LNCaP clone FGC (cell line): ENCODE measurements around the gene HOTAIR.
A peak's percentile ranks its signal among the peaks of the same experiment; 100 is the strongest.

Experiments used
- DNase-seq: peaks from one replicate; pipeline ENCODE4 v3.0.0-alpha.2; 2011; ENCODE audit warnings: low read depth
- H3K4me3 ChIP-seq: 2 replicates; pipeline ENCODE4 v1.5.1; 2011; ENCODE audit warnings: mild to moderate bottlenecking, low read depth, low read length, control low read depth
- CTCF ChIP-seq: IDR thresholded peaks from 2 replicates; pipeline ENCODE4 v1.5.1; 2012; ENCODE audit warnings: mild to moderate bottlenecking; ENCODE audit not compliant: control insufficient read depth, insufficient read depth; ENCODE audit errors: extremely low read depth

The HOTAIR gene

DNA sequence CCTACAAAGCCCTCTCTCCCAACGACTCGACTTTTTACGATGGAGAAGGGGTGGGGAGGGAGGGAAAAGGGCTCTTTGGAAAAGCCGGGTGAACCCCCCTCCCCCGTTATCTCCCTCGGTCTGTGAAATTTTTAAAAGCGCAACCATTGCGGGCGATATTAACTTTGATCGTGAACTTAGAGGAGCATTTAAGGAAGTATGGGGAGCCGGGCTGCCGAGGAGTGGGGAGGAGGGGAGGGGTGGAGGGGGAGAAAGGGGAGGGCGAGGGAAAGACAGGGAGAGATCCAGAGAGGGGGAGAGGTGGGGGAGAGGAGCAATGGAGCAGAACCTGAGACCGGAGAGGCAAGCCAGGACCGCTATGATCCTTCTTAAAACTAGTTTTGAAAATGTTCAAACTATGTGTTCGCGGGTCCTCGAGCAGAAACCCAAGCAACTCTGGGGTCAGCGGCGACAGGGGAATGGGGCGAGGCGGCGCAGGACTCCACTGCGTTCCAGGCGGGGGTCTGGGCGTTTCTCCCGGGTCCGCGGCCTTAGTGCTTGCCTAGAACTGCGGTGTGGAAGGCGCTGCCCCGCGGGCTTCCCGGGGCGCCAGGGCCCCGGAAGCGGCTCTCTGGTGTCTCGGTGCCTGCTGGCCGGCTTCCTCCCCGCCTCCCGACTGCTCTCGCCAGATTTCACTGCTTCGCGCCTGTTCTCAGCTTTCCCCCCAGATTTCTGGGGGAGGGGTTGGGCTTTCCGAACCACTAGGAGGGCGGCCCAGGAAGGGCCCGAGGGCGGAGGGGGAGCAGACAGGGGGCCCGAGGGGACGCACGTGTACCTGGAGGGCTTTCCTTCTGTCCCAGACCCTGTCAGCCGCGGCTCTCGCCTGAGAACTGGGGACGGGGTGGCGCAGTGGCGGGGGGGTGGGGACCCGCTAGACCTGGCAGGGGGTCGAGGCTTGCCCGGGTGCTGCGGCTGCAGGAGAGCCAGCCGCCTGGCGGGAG, at the start of gene HOTAIR:
HOTAIR (minus strand) TSS at position 871 of the 980 bp plus-strand sequence.
- no peak within 1 kb of the TSS for H3K4me3 ChIP-seq
- no peak for TF ChIP-seq CTCF
- DNase-seq, result no peak

DNA sequence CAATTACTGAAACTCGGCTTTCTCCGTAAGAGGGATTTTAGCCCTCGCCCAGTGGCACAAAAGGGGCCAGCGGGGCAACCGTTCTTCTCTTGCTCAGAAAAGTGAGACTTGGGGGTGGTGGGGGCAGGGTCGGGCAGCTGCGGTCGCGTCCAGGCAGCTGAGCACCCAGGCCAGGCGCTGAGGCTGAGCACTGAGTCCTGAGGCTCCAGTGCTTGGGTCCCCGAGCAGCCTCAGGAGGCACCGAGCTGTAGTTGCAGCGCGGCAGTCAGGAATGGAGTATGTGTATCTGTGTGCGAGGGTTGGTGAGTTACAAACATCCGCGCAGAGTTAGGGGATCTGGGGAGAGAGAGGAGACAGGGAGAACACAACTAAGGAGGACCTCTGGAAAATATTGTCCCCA, 49.4 kb upstream of the HOTAIR start:
- no peak for TF ChIP-seq CTCF
- H3K4me3 ChIP-seq, result no peak overlapping the region

DNA sequence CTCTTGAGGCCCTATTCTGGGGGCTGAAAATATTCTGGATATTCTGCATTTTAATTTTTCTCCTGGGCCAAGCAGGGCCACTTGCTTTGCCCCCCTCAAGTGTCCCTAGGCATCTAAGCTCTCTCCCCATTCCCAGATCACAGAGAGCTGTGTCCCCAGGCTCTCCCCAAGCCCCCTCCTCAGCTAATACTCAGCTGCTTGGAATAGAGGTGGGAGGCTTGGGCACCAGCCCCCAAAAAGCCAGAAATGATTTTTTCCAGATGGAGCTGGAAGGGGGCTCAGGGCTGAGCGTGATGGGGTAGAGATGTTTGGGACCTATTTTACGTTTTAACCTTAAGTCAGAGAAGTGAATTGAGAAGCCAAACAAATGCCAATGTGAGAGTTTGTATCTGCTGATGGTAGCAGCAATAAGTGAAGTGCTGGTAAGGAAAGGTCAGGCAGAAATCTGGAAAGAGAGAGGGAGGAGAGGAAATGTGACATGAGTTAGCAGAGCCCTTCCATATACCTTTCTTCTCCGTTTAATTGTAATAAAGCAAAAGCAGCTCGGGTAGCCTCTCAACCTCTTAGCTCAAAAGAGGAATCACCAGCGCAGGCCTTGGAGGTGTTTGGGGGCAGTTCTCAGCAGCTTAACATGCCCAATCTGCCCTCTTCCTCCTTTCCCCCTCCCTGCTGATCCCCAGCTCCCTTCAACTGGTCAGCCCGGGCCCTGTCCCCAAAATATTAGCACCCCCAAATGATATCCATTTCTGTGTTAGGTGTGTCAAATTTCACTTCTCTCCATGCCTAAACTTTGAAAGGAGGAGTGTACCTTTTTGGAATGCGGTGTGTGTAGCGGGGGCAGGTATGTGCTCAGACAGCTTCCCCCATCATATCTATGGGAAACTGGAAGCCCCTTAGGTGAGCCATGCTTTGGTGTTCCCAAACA, 48.5 kb upstream of the HOTAIR start:
- TF ChIP-seq CTCF, result no peak
- H3K4me3 ChIP-seq, result no peak overlapping the region
- DNase-seq, result no peak

More for the DNA sequence above, 49.4 kb upstream of the HOTAIR start:
- DNase-seq, result no peak

DNA sequence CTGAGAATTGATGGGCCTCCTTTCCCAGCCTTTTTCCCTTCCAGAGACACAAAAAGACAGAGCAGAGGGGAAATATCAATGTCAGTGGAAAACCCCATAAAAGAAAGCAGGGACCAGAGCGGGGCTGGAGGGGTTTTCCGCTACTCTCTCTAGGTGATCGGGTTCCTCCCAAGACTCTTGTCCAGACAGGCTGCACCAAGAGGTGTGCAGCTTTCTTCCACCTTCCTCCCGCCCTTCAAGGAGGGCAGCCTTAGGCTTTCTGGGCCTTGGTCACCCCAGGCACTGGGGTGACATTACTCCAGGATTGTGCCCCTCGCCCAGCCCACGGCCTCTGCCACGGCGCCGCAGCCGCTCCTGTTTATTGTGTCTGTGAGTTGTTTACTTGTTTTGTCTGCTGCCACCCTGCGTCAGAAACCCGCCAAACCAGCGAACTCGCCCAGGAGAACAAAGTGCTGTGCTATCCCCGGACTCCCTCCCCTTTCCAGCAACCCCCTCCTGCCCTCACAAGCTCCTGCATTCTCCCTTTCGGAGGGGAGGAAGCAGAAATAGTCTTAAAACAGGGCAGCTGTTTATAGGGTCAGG, 46.8 kb upstream of the HOTAIR start:
- H3K4me3 ChIP-seq, result peak overlapping the region; percentile 6
- DNase-seq, result no peak
- TF ChIP-seq CTCF, result peak; percentile 47

GRCh38 chr12:54020591-54021405, 46.0 kb upstream of the HOTAIR start:
- 0 out of 2 replicates have a peak overlapping the region, but pooled peaks have one; percentile 6 for H3K4me3 ChIP-seq
- DNase-seq, result no peak
- no peak for TF ChIP-seq CTCF

DNA sequence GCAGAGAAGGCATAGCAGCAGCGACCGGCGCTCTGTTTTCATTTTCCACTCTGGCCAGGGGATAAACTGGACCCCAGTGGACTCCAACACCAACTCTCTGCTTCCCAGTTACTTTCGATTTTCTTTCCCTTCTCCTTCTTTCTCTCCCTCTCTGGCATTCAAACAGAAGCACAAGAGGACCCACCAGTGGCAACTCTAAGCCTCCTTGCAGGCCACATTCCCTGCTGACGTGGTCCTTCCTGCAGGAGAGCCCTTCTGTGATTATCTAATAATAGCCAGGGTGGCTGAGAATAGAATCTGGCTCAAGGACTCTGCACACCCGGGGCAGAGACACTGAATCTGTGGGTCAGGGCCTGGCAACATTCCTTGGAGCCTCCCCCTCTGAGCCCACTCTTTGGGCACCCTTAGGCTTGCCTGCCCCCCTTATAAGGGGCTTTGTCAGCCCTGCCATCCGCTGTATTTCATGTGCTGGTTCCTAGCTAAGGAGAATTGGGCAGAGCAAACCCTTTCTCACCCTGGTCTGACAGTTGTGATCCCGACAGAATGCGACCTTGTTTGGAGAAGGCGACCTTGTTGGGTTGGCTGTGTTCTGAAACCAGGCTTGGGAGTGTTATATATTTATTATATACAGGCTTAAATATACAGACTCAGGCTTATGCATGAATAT, 45.3 kb upstream of the HOTAIR start:
- DNase-seq, result no peak
- no peak overlapping the region for H3K4me3 ChIP-seq
- no peak for TF ChIP-seq CTCF
